ENCODE measurements around the gene CARS2.

DNA sequence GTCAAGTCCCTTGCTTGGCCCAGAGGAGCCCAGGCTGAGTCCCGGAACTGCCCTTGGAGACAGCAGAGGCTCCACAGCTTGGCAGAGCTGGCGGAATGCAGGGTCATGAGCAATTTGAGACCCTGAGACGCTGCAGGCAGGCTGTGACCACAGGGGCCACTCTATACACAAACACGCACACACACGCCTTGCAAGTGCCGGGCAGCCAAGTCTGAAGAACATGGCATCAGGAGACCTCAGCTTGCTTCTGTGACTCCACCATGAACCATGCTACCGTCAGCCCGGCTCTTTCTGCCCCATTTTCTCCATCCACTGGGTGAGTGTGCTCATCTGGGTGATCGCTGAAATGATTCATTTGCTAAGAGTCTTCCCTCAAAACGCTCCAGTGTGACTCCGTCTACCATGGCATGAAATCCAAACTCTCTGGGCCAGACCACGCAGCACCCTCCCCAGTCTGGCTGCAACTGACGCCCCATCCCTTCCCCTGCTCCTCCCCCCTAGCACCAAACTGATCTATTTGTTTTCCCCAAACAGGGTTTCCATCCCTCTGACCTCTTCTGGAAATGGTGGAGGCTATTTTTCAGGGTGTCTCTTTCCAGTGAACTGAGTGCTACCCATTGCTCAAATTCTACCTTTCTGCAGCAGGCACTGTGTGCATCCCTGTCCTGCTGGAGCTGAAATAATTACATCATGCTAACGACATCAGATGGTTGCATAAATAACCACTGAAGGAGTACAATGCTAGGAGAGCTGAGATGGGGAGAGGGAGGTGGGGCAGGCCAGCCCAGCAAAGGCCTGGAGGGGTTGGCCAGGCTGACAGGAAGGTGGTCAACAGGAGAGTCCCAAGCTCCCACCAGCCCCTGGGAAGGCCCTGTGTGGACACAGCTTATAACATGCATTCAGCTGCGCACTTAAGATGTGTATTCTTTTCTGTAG is 3.1 kb downstream of the CARS2 start:
- TF ChIP-seq, protein P1, sequence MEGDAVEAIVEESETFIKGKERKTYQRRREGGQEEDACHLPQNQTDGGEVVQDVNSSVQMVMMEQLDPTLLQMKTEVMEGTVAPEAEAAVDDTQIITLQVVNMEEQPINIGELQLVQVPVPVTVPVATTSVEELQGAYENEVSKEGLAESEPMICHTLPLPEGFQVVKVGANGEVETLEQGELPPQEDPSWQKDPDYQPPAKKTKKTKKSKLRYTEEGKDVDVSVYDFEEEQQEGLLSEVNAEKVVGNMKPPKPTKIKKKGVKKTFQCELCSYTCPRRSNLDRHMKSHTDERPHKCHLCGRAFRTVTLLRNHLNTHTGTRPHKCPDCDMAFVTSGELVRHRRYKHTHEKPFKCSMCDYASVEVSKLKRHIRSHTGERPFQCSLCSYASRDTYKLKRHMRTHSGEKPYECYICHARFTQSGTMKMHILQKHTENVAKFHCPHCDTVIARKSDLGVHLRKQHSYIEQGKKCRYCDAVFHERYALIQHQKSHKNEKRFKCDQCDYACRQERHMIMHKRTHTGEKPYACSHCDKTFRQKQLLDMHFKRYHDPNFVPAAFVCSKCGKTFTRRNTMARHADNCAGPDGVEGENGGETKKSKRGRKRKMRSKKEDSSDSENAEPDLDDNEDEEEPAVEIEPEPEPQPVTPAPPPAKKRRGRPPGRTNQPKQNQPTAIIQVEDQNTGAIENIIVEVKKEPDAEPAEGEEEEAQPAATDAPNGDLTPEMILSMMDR (conservative IDR thresholded peaks at IDR 0.05), result no peak
- TF ChIP-seq ZFX (IDR thresholded peaks at IDR 0.05), result no peak

Data from C4-2B (cell line).